HG02623 (cell line): Measurements from ENCODE around the gene SAP30L.

Source experiments
- ATAC-seq: cut with Tn5 transposase; IDR thresholded peaks from one replicate; pipeline ENCODE4 v1.9.1; 2021; ENCODE audit warnings: moderate library complexity; ENCODE audit not compliant: unreplicated experiment

The SAP30L gene, protein sequence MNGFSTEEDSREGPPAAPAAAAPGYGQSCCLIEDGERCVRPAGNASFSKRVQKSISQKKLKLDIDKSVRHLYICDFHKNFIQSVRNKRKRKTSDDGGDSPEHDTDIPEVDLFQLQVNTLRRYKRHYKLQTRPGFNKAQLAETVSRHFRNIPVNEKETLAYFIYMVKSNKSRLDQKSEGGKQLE

DNA sequence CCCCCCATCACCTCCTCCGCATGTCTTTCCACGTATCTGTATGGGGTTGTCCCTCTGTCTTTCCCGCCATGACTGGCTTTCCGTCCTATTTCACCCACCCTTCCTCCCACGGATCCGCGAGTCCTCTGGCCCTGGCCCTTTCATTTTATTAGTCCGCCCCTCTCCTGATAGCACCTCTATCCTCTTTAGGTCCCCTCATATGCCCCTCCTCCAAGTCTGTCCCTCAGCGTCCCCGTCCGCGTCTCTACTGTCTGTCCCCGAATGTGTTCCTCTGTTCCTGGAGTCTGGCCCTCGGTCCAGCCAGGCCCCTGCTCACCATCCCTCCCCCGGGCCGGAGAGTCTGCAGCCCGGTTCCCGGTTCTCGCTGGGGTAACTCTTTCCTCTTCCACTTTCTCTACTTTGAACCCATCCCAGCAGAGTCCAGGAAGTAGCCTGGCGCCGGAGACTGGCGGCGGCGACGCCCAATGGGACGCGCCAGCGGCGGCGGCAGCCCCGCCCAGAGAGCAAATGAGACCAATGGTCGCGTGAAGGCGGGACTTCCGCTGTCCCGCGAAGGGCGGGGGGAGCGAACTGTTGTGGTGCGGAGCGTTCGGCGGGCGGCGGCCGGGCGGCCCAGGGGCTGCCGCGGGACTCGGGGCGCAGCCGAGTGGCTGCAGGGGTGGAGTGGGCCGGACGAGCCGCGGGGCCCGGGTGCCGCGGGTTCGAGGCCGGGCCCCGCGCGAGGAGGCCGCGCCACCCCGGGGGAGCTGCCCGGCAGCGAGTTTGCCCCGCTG lies at the start of gene SAP30L:
TSS of gene SAP30L (plus strand) at position 576 of the 773 bp plus-strand sequence. CDS start 608 bp downstream, outside the sequence.
- ATAC-seq: peak; percentile 92

DNA sequence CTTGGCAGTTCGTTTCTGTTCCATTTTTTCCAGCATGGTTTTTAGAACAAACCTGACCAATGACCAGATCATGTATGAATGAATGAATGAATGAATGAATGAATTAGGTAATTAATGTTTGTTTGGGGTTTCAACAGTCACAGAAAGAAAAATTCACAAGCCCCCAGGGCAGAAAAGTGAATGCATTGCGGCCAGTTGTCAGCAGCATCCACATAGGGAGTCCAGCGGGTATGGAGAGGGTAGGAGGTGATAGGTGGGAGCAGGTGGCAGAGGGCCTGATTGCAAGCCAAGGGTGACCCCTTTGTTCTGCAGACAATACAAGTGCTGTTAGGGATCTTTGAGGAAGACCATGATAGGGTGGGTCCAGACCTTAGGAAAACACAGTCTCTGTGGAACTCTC lies 49.7 kb upstream of the SAP30L start:
- ATAC-seq: no peak

DNA sequence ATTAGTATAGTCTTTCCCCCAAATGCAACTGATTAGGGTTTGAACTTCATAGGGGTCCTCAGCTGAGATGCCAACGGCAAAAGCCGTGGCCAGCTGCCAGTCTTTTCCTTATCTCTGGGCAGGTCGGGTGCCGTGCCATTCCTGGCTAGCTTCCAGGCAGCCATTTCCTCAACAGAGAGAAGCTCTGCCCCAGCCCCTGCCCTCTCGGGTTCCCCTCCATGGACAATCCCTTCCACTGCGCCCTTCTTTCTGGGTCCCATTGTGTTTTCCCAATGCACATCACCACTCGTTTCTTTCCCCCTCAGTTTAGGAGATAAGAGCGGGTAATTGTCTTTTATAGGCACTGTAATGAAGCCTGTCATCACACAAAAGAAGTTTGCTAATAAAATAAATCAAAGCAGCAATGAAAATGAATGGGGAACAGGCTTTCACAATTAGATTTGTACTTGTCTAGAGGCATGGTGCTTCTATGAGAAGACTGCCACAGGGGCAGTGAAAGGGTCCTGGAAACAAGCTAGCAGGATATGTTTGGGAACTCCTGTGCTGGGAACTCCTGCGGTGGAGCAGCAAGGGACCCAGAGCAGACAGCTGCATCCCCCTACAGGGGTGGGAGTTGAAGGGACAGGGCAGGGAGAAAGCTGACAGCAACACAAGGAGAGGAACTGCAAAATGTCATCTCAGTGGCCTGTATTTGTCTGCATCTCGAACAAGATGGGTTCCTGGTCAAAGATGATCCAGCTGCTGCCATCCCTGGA lies 48.0 kb upstream of the SAP30L start:
- ATAC-seq: no peak

- ATAC-seq: no peak
Observed at GRCh38 chr5:154400678-154401077, 45.1 kb upstream of the SAP30L start.

DNA sequence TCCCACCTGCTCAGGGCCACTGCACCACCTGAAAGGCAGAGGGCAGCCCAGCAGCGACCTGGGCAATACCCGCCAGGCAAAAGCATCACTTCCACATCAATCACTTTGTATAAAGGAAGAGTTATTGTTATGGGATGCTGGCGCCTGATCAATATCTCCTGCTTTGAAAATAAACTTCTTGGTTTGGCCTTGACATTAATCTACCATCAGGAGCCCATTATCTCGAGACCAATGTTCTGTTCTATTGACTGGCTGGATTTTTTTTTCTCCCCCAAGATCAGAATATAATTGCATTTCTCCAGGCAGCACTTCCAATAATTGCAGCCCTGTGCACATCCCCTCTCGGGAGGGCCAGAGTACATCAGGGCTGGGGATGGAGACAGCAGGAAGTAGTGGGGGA lies 44.4 kb upstream of the SAP30L start:
- ATAC-seq: no peak

GRCh38 chr5:154401931-154402330 lies 43.9 kb upstream of the SAP30L start:
- no peak for ATAC-seq

GRCh38 chr5:154402611-154403010 lies 43.2 kb upstream of the SAP30L start:
- no peak for ATAC-seq

DNA sequence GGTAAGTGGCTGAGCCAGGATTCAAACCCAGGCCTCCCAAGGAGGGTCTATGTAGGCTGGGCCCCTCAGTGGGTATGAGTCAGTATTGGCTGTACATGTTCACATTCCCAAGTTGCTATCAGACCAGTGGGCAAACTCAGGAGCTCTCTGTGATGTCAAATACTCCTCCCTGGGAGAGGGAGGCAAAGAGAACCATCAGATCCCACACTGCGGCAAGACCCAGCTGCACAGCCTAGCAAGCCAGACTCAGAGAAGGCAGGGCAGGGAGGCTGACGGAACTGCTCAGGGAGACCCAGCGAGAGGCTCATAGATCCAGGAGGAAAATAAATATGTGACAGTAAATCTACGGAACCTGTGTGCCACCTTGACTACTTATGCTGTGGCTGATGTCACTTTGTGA lies 42.6 kb upstream of the SAP30L start:
- no peak for ATAC-seq

DNA sequence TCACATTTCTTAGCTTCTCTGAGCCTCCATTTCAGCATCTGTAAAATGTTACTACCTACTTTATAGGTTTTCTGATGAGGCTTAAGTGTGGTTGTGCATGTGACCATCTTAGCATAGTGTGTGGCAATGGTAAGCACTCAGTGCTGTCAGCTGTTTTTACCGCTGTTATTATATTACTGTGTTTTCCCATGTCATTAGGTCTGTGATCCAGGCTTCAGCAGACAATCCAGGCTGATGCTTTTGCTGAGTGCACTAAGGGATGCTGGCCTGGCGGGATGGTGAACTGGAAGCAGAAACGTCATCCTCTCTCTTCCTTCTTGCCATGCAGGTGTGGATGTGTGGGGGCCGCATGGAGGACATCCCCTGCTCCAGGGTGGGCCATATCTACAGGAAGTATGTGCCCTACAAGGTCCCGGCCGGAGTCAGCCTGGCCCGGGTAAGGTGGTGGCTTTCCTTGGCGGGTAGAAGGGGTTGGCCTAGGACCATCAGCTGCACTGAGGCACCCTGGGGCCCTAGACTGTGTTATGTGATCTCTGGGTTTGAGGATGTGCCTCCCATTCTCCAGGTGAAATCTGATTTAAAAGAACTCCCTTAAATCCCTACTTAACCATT lies 41.9 kb upstream of the SAP30L start:
- no peak for ATAC-seq

- ATAC-seq: peak; percentile 97
Observed at GRCh38 chr5:154405078-154405792, 40.6 kb upstream of the SAP30L start.

DNA sequence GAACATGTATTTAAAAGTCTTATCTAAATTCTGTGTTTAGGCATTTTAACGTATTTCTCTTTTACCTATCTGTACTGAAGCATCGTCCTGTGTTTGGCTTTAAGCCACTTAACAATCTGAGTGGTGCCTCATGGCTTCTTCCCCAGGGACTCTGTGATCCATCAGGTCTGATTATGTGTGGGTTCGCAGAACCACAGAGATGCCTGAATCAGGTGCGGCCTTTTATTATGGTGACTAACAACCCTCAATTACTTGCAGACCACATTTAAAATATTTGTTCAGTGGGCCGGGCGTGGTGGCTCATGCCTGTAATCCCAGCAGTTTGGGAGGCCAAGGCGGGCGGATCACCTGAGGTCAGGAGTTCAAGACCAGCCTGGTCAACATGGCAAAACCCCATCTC lies 39.6 kb upstream of the SAP30L start:
- ATAC-seq: no peak

- no peak for ATAC-seq
Observed at GRCh38 chr5:154406826-154407225, 39.0 kb upstream of the SAP30L start.

DNA sequence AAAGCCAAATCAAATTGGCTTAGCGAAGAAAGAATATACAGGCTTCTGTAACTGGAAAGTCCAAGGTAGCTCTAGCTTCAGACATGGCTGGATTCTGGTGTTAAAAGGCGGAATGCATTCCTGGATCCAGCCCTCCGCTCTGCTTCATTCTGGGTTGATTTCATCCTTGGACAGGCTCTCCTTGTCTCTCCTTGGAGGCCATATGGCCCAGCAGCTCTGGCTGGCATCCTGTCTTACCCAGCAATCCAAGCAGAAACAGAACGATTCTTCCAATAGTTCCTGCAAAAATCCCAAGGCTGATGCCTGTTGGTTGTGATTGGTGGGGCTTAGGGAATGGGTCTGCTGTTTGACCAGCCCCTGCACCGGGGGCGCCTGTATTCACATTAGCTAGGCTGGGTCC lies 37.0 kb upstream of the SAP30L start:
- no peak for ATAC-seq

- no peak for ATAC-seq
Observed at GRCh38 chr5:154409230-154409840, 36.5 kb upstream of the SAP30L start.

DNA sequence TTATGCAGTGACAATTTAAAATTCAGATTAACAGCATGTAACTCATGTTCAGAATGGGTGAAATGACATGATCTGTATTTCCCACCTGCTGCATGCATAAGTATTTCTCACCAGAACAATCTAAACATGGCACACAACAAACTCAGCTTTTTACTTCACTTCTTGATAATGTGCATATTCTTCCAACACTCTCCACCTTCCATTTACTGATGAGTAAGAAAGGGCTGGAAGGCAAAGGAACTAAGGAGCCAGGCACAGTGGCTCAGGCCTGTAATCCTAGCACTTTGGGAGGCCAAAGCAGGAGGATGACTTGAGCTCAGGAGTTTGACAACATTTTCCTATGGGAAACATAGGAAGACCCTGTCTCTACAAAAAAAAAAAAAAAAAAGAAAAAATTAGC lies 35.8 kb upstream of the SAP30L start:
- no peak for ATAC-seq

GRCh38 chr5:154410786-154411185 lies 35.0 kb upstream of the SAP30L start:
- ATAC-seq: no peak

DNA sequence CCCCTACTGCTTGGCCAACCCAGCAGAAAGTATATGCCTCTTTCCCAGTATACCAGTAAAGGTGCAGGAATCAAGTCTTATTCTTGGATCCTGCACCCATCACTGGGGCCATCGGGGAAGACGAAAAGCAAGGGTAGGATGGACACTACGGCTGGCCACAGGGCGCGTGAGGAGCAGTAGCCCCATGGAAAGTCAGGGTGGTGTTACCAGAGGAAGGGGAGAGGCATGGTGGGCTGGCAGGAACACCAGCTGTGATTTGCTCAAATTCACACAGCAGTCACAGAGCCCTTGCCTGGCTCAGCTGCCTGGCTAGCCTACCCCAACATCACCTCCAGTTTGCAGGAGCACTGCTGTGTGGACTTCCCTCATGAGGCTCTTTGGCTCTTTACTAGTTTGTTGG lies 34.5 kb upstream of the SAP30L start:
- no peak for ATAC-seq

DNA sequence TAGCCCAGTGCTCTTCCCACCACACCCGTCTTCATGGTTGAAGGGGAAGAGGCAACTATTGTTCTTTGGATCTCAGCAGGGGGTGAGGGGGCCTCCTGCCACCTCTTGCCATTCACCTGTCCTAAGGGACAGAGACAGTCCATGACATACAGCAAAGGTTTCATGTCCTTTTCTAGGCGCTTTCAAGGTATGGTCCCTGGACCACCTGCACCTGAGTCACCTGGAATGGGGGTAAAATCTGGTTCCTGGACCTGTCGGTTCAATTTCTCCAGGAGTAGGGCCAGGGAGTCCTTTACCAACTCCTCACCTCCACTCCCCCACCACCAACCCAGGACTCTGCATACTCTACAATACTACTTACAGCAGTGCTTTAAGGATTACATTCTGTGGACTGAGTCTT lies 33.5 kb upstream of the SAP30L start:
- ATAC-seq: no peak

DNA sequence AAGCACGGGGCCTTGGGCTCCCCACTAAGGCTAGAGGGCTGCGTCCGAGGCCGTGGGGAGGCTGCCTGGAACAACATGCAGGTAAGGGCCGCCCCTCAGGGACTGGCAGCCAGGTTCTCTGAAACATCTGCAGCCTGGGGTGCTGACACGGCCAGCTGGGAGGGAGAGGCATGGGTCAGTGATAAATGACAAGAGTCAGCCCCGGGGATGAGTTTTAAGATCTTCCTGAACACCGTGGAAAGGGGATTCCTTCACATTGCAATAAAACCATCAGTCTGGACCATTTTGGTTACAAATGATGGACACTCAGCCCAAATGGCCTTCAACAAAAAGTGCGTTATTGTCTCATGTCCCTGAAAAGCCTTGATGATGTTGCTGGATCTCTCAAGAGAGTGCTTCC lies 32.9 kb upstream of the SAP30L start:
- ATAC-seq: no peak

DNA sequence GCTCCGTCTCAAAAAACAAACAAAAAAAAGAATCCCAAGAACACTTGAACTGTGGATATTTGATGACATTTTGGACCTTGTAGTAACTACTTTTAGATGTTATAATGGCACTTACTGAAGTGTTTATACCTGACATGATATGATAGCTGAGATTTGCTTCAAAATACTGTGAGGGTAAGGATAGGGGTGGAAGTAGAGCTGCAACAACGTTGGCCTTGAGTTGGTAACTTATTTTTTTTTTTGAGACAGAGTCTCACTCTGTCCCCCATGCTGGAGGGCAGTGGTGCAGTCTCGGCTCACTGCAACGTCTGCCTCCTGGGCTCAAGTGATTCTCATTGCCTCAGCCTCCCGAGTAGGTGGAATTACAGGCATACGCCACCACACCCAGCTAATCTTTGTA lies 30.7 kb upstream of the SAP30L start:
- ATAC-seq: no peak
